Measurements from ENCODE around the gene SPTB. TPM values are rescaled to one million over a fixed set of nuclear protein-coding genes. Genes with fewer than 3 reads are reported as not detected.

Gene SPTB
- polyA plus RNA-seq, 1 donor (not counting 4 experiments of a cell fraction or from before 2014, with no cell fraction given): not detected

DNA sequence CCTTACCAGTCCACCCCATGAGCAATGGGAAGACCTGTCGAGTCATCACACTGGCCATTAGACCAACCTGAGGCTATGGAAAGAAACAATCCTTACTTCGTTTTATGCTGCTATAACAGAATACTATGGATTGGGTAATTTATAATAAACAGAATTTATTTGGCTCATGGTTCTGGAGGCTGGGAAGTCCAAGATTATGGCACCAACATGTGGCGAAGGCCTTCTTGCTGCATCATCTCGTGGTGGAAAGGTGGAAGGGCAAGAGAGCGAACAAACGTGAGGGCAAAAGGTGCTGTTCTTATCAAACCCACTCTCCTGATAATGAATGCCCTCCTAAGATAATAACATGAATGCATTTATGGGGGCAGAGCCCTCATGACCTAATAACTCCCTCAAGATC is 9.6 kb upstream of the SPTB start:
- Histone ChIP-seq H3K4me3 (ENCODE audit: control insufficient read depth in 2 of 3, extremely low read depth in 1 of 3, insufficient read depth in 2 of 3, low read depth in 1 of 3, low read length in 3 of 3) (no peak overlapping the region), H3K9ac (ENCODE audit: control insufficient read depth, extremely low read depth, insufficient read depth, low read length) (no peak overlapping the region), H3K4me1 (ENCODE audit: control insufficient read depth, extremely low read depth, insufficient read depth, low read length) (no peaks in the 10 kb centered on the region), H2AFZ (ENCODE audit: control insufficient read depth, low read length) (no peak overlapping the region), H3K4me2 (ENCODE audit: control insufficient read depth, extremely low read depth, insufficient read depth, low read depth, low read length) (no peak overlapping the region), H3K27me3 (ENCODE audit: control insufficient read depth, extremely low read depth, insufficient read depth, low read length) (peaks cover 7% of the 10 kb centered on the region), H3K27ac (ENCODE audit: control insufficient read depth, insufficient read depth, low read length) (no peak overlapping the region), H3K79me2 (ENCODE audit: control insufficient read depth, insufficient read depth, low read length) (no peaks in the 10 kb centered on the region), H4K20me1 (ENCODE audit: control insufficient read depth, extremely low read depth, insufficient read depth, low read length) (no peaks in the 10 kb centered on the region), H3K36me3 (ENCODE audit: control insufficient read depth in 2 of 2, extremely low read depth in 1 of 2, insufficient read depth in 2 of 2, low read length in 2 of 2) (no peaks in the 10 kb centered on the region), H3K9me3 (ENCODE audit: control insufficient read depth, low read depth, low read length) (no peaks in the 10 kb centered on the region), H3K9me1 (ENCODE audit: control insufficient read depth, extremely low read depth, insufficient read depth, low read length) (no peaks in the 10 kb centered on the region)
- dilution Hi-C loops (cut with MboI; ENCODE audit: extremely low pct_ligation_motif_present, low sequenced_read_pairs): no loop called here
- DNase-seq (ENCODE audit: low read depth, low spot score) (no peak), FAIRE-seq (no peak)
- TF ChIP-seq EZH2 (IDR thresholded peaks at IDR 0.05; ENCODE audit: low read length): no peak
- TF ChIP-seq, protein P1, sequence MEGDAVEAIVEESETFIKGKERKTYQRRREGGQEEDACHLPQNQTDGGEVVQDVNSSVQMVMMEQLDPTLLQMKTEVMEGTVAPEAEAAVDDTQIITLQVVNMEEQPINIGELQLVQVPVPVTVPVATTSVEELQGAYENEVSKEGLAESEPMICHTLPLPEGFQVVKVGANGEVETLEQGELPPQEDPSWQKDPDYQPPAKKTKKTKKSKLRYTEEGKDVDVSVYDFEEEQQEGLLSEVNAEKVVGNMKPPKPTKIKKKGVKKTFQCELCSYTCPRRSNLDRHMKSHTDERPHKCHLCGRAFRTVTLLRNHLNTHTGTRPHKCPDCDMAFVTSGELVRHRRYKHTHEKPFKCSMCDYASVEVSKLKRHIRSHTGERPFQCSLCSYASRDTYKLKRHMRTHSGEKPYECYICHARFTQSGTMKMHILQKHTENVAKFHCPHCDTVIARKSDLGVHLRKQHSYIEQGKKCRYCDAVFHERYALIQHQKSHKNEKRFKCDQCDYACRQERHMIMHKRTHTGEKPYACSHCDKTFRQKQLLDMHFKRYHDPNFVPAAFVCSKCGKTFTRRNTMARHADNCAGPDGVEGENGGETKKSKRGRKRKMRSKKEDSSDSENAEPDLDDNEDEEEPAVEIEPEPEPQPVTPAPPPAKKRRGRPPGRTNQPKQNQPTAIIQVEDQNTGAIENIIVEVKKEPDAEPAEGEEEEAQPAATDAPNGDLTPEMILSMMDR (optimal IDR thresholded peaks at IDR 0.05 in 1 of 3, IDR thresholded peaks at IDR 0.05 in 1 of 3, conservative IDR thresholded peaks at IDR 0.05 in 1 of 3; ENCODE audit: extremely low read depth in 1 of 3, insufficient read depth in 2 of 3, low read length in 3 of 3): no peak

DNA sequence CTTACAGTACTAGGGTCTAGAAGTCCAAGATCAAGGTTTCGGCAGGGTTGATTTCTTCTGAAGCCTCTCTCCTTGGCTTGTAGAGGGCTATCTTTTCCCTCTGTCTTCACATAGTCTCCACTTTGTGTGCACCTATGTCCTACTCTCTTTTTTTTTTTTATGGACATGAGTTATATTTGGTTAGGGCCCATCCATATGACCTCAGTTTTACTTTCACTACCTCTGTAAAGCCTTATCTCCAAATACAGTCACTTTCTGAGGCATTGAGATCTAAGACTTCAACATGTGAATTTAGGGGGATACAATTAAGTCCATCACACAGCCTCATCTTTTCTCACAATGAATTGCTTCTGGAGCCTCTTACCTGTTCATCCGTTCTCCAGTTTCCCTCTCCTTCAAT is 5.9 kb upstream of the SPTB start:
- dilution Hi-C loops (cut with MboI; ENCODE audit: extremely low pct_ligation_motif_present, low sequenced_read_pairs): no loop called here
- Histone ChIP-seq H3K79me2 (ENCODE audit: control insufficient read depth, insufficient read depth, low read length) (no peaks in the 10 kb centered on the region), H4K20me1 (ENCODE audit: control insufficient read depth, extremely low read depth, insufficient read depth, low read length) (no peaks in the 10 kb centered on the region), H2AFZ (ENCODE audit: control insufficient read depth, low read length) (no peak overlapping the region), H3K9ac (ENCODE audit: control insufficient read depth, extremely low read depth, insufficient read depth, low read length) (no peak overlapping the region), H3K9me1 (ENCODE audit: control insufficient read depth, extremely low read depth, insufficient read depth, low read length) (no peaks in the 10 kb centered on the region), H3K4me3 (ENCODE audit: control insufficient read depth in 2 of 3, extremely low read depth in 1 of 3, insufficient read depth in 2 of 3, low read depth in 1 of 3, low read length in 3 of 3) (no peak overlapping the region), H3K27ac (ENCODE audit: control insufficient read depth, insufficient read depth, low read length) (no peak overlapping the region), H3K4me2 (ENCODE audit: control insufficient read depth, extremely low read depth, insufficient read depth, low read depth, low read length) (no peak overlapping the region), H3K4me1 (ENCODE audit: control insufficient read depth, extremely low read depth, insufficient read depth, low read length) (peaks cover 3% of the 10 kb centered on the region), H3K27me3 (ENCODE audit: control insufficient read depth, extremely low read depth, insufficient read depth, low read length) (peaks cover 31% of the 10 kb centered on the region), H3K9me3 (ENCODE audit: control insufficient read depth, low read depth, low read length) (no peaks in the 10 kb centered on the region), H3K36me3 (ENCODE audit: control insufficient read depth in 2 of 2, extremely low read depth in 1 of 2, insufficient read depth in 2 of 2, low read length in 2 of 2) (no peaks in the 10 kb centered on the region)
- TF ChIP-seq EZH2 (IDR thresholded peaks at IDR 0.05; ENCODE audit: low read length): no peak
- TF ChIP-seq, protein P1 (optimal IDR thresholded peaks at IDR 0.05 in 1 of 3, IDR thresholded peaks at IDR 0.05 in 1 of 3, conservative IDR thresholded peaks at IDR 0.05 in 1 of 3; ENCODE audit: extremely low read depth in 1 of 3, insufficient read depth in 2 of 3, low read length in 3 of 3): no peak
- FAIRE-seq (no peak), DNase-seq (ENCODE audit: low read depth, low spot score) (no peak)

Data from keratinocyte (primary cell).